Gastroesophageal sphincter (tissue), 3 donors: ENCODE measurements around the gene SAMD14.

Source experiments
- CTCF ChIP-seq, 4 experiments: fragments of 200-600 bp in 2 of 4; fragments of 450-650 bp in 2 of 4; sonication (generic) in 1 of 4; IDR thresholded peaks; one replicate each; pipeline ENCODE4 v1.5.1; 2017 to 2019; ENCODE audit warnings: antibody characterized with exemption in 4 of 4, mild to moderate bottlenecking in 2 of 4, moderate library complexity in 2 of 4
- EP300 ChIP-seq: sonication (generic); formaldehyde crosslinking; IDR thresholded peaks from one replicate; pipeline ENCODE4 v1.6.1; 2017; ENCODE audit warnings: antibody characterized with exemption, mild to moderate bottlenecking
- POLR2A ChIP-seq, 2 donors: fragments of 450-650 bp; IDR thresholded peaks; one replicate each; pipeline ENCODE4 v1.6.1; 2017; ENCODE audit warnings: antibody characterized with exemption in 2 of 2, mild to moderate bottlenecking in 2 of 2, moderate library complexity in 1 of 2

- no peak for TF ChIP-seq CTCF (IDR thresholded peaks at IDR 0.05)
- TF ChIP-seq EP300, result no peak
- TF ChIP-seq POLR2A (IDR thresholded peaks at IDR 0.05), result no peak
Measured at GRCh38 chr17:50144355-50144754, 14.4 kb upstream of the SAMD14 start.
